HT1080 (cell line): ENCODE data around the gene PCDHGB6. TPM values are rescaled to one million over a fixed set of nuclear protein-coding genes. Genes with fewer than 3 reads are reported as not detected.

Experiments used
- total RNA-seq: library from RNA; depleted of rRNA; stranded (reverse); fragments of >200 nt; shearing (Covaris generic); gene quantifications from 2 replicates; pipeline ENCODE4 v1.2.3, GENCODE V29; 2014; rRNA removed

PCDHGB6 gene
- total RNA-seq, 1 experiment from 2014 or later, result 0.10 TPM

Other genes starting within 250 kb of the PCDHGB6 start
- gene PCDHB7, start 235.4 kb upstream of the PCDHGB6 start, total RNA-seq, result 0.05 TPM in 1 of 2 replicates, not detected in the other
- gene PCDHB8, start 230.2 kb upstream of the PCDHGB6 start, total RNA-seq, result not detected in 2 replicates
- gene PCDHB16, start 225.6 kb upstream of the PCDHGB6 start, total RNA-seq, result 0.03 TPM in 1 of 2 replicates, not detected in the other
- gene PCDHB9, start 220.9 kb upstream of the PCDHGB6 start, total RNA-seq, result 0.40 TPM in 1 of 2 replicates, not detected in the other
- gene PCDHB10, start 215.7 kb upstream of the PCDHGB6 start, total RNA-seq, result 0.11 TPM in 1 of 2 replicates, not detected in the other
- gene PCDHB11, start 208.4 kb upstream of the PCDHGB6 start, total RNA-seq, result not detected in 2 replicates
- not detected in 2 replicates for gene PCDHB12, start 199.3 kb upstream of the PCDHGB6 start, total RNA-seq
- gene PCDHB13, start 194.1 kb upstream of the PCDHGB6 start, total RNA-seq, result 0.06 TPM in 1 of 2 replicates, not detected in the other
- gene PCDHB14, start 184.7 kb upstream of the PCDHGB6 start, total RNA-seq, result 0.03 and 0.08 TPM in 2 replicates
- 0.03 and 0.10 TPM in 2 replicates for gene PCDHB15, start 162.6 kb upstream of the PCDHGB6 start, total RNA-seq
- not detected in 2 replicates for gene SLC25A2, start 104.0 kb upstream of the PCDHGB6 start, total RNA-seq
- gene TAF7, start 87.2 kb upstream of the PCDHGB6 start, total RNA-seq, result 42.6 and 48.1 TPM in 2 replicates
- 0.07 and 0.32 TPM in 2 replicates for gene PCDHGA1, start 77.5 kb upstream of the PCDHGB6 start, total RNA-seq
- gene PCDHGA2, start 69.3 kb upstream of the PCDHGB6 start, total RNA-seq, result 0.27 and 0.84 TPM in 2 replicates
- gene PCDHGA3, start 64.2 kb upstream of the PCDHGB6 start, total RNA-seq, result 0.10 and 0.14 TPM in 2 replicates
- 0.53 and 1.4 TPM in 2 replicates for gene PCDHGB1, start 57.9 kb upstream of the PCDHGB6 start, total RNA-seq
- 0.71 and 0.73 TPM in 2 replicates for gene PCDHGA4, start 53.0 kb upstream of the PCDHGB6 start, total RNA-seq
- gene PCDHGB2, start 48.0 kb upstream of the PCDHGB6 start, total RNA-seq, result 0.69 and 0.77 TPM in 2 replicates
- gene PCDHGA5, start 43.9 kb upstream of the PCDHGB6 start, total RNA-seq, result 0.07 and 0.21 TPM in 2 replicates
- gene PCDHGB3, start 37.8 kb upstream of the PCDHGB6 start, total RNA-seq, result 0.80 and 1.5 TPM in 2 replicates
- 0.20 and 1.2 TPM in 2 replicates for gene PCDHGA6, start 34.1 kb upstream of the PCDHGB6 start, total RNA-seq
- 0.03 and 0.11 TPM in 2 replicates for gene PCDHGA7, start 25.3 kb upstream of the PCDHGB6 start, total RNA-seq
- gene PCDHGB4, start 20.3 kb upstream of the PCDHGB6 start, total RNA-seq, result 9.9 and 10.2 TPM in 2 replicates
- 0.17 and 0.61 TPM in 2 replicates for gene PCDHGA8, start 15.4 kb upstream of the PCDHGB6 start, total RNA-seq
- gene PCDHGB5, start 10.1 kb upstream of the PCDHGB6 start, total RNA-seq, result 0.37 and 0.55 TPM in 2 replicates
- gene PCDHGA9, start 5.2 kb upstream of the PCDHGB6 start, total RNA-seq, result 0.23 and 0.29 TPM in 2 replicates
- gene PCDHGA10, start 5.0 kb downstream of the PCDHGB6 start, total RNA-seq, result 0.80 and 0.90 TPM in 2 replicates
- gene PCDHGB7, start 9.7 kb downstream of the PCDHGB6 start, total RNA-seq, result 0.47 and 0.53 TPM in 2 replicates
- 0.42 and 0.50 TPM in 2 replicates for gene PCDHGA11, start 13.0 kb downstream of the PCDHGB6 start, total RNA-seq
- 0.66 and 0.70 TPM in 2 replicates for gene PCDHGA12, start 22.5 kb downstream of the PCDHGB6 start, total RNA-seq
- gene PCDHGC3, start 67.9 kb downstream of the PCDHGB6 start, total RNA-seq, result 36.5 and 44.6 TPM in 2 replicates
- 0.14 and 0.33 TPM in 2 replicates for gene PCDHGC4, start 77.0 kb downstream of the PCDHGB6 start, total RNA-seq
- gene PCDHGC5, start 81.1 kb downstream of the PCDHGB6 start, total RNA-seq, result 0.87 and 1.4 TPM in 2 replicates
- 60.8 and 62.0 TPM in 2 replicates for gene DIAPH1, start 211.0 kb downstream of the PCDHGB6 start, total RNA-seq
- gene HDAC3, start 228.8 kb downstream of the PCDHGB6 start, total RNA-seq, result 86.7 and 104 TPM in 2 replicates
- gene RELL2, start 229.0 kb downstream of the PCDHGB6 start, total RNA-seq, result 13.1 and 15.3 TPM in 2 replicates
- gene FCHSD1, start 243.4 kb downstream of the PCDHGB6 start, total RNA-seq, result 7.2 and 7.5 TPM in 2 replicates